Inflammatory macrophage (primary cell): ENCODE data around the gene VSNL1.

ENCODE experiments used
- DNase-seq, 2 donors: peaks; one replicate each; pipeline ENCODE4 v3.0.0-alpha.2; 2020 to 2022
- total RNA-seq, 18 experiments: gene quantifications; one replicate each; lab custom pipeline; 2026; ENCODE audit warnings: mixed read lengths in 6 of 18, inconsistent platforms in 2 of 18; lab: John Stamatoyannopoulos, UW

The VSNL1 gene
- total RNA-seq: 0.06 to 1.4 (median 0.34) reads per million in 18 experiments

DNA sequence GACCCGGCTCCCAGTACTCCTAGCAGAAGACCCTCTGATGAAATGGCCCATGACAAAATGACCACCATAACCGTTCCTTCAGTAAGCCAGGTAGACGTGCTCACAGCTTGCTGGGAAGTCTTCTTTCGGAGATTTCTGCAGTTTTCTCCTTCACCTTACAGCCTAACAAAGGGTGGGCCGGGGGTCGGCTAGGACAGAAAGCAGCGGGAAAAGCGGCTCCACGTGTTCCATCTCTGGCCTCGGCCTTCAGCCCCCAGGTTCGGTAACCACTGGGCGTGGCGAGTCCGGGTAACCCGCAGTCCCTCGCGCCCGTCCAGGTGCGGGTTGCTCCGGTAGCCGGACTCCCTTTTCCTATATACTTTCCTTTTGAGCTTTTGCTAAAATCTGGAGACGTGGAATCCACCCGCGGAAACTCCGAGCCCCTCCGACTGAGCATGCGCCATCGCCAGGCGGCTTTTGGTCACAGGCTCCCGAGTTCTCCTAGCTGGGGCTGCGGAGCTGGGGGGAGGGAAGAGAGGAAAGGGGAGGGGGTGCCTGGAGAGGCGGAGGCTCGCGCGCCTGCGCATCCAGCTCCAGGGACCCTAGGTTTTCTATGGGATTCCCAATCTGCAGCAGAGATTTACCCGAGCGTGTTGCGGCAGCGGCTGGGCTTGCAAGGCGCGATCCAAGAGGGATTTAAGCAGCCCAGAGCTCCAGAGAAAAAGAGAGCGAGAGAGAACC is at the start of gene VSNL1:
TSS of gene VSNL1 (plus strand) at position 604 of the 720 bp plus-strand sequence. CDS start 51,379 bp downstream, outside the sequence.
- no peak for DNase-seq

DNA sequence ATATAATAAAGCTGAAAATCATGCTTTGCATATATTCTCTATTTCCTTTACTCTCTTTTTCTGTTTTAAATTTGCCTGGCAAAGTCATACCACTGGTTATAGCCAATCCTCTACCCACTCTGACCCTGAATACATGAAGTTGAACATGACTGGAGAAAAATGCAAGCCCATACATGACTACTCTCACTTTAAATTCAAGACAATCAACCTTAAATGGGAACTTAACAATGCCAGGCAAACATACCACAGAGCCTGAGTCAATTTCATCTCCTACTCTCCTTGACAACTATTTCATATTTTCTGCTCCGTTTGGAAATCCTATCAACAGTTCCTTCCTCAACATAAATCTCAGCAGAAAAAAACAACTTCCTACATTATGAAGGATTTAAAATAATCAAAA is 44.9 kb upstream of the VSNL1 start:
- DNase-seq: peak in 1 of 2 donors; percentile 32

DNA sequence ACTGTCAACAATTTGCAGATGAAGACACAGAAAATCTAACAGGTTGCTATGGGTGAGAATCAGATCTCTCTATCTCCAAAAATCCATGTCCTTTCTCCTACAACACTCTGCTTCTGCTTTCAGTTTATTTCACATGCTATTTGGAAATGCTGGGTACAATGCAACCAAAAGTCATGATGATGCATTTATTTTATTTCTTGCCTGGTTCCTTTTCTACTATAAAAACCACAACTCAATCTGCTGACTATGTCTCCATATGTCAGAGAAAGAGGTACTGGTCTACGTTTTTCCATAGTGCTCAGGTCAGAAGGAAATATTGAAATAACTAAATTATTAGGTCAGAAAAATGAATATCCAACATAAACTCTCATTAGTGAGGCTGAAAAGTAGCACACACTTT is 42.8 kb upstream of the VSNL1 start:
- peak; percentile 17 to 62 for DNase-seq

DNA sequence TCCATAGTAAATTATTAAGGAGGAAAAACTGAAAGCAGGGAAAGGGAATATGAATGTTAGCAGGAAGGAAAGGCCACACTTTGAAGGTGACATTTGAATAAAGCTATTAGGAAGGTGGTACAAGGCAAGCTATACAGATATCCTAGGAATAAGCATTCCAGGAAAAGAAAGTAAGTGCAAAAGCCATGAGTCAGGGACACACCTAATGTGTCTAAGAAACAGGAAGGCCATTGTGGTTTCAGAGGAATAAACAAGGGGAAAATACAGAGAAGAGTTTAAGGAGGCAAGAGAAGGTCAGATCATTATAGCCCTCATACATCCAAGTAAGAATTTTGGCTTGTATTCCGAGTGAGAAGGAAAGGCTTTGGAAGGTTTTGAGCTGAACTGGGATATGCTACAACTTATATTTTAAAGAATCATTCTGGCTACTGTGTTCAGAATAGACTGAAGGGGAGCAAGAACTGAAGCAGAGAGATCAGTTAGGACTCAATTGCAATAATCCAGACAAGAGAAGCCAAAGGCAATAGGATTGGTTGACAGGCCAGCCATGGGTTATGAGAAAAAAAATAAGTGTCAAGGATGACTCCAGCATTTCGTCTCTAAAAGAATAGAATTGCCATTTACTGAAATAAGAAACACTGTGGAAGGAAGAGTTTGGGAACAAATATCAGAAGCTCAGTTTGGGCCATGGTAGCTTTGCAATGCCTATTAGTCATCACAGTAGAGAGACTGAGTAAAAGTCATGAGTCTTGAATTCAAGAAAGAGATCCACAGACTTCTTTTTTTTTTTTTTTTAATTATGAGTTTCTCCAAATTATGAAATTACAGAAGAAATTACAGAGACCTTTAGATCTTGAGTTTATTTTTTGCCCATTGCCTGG is 33.5 kb upstream of the VSNL1 start:
- no peak for DNase-seq

DNA sequence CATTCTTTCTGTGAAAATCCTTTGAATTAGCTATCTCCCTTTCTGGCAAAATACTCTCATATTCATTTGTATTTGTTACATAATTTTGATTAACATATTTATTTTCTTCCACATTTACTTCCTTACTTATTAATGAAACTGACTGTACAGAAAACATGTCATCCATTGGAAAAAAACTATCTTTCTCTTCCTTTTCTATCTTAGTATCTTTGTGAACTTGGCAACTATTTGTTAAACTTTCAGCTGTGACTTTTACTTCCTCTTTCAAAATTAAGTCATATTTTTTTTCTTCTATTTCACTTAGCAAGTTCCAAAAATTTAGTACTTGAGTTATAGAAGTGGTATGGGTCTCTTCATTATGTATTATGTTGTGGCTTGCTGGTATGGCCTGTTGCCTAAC is 24.8 kb upstream of the VSNL1 start:
- DNase-seq: peak in 1 of 2 donors; percentile 33

DNA sequence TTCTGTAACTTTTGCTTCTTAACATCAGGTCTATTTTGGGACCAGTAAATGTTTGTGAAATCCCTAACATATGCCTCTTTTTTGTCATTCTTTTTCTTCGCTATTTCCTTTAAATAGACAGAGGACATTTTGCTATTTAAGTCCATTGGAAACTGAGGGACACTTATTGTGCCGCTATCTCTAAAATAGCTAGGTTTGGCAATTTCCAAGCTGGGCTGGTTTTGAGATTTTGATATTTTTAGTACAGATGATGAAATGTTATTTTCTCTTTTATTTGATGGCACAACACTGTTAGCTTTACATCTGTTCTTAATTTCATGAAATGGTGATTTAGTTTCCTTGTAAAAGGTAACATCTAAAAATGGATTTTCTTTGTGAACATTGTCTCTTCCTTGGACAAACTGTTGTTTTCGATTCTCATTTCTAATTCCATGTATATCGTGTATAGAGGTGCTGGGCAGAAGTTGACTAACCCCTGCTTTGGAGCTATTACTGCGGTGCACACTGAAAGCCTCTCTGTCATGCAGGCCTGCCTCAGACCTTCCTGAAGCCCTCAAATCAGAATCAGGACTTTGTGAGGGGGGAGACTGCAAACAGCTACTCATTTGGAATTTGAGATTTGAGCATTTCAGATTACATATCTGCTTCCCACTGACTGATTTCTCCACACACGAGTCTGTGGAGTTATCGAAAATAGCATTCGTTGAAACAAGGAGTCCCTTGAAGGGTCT is 22.9 kb upstream of the VSNL1 start:
- DNase-seq: no peak

DNA sequence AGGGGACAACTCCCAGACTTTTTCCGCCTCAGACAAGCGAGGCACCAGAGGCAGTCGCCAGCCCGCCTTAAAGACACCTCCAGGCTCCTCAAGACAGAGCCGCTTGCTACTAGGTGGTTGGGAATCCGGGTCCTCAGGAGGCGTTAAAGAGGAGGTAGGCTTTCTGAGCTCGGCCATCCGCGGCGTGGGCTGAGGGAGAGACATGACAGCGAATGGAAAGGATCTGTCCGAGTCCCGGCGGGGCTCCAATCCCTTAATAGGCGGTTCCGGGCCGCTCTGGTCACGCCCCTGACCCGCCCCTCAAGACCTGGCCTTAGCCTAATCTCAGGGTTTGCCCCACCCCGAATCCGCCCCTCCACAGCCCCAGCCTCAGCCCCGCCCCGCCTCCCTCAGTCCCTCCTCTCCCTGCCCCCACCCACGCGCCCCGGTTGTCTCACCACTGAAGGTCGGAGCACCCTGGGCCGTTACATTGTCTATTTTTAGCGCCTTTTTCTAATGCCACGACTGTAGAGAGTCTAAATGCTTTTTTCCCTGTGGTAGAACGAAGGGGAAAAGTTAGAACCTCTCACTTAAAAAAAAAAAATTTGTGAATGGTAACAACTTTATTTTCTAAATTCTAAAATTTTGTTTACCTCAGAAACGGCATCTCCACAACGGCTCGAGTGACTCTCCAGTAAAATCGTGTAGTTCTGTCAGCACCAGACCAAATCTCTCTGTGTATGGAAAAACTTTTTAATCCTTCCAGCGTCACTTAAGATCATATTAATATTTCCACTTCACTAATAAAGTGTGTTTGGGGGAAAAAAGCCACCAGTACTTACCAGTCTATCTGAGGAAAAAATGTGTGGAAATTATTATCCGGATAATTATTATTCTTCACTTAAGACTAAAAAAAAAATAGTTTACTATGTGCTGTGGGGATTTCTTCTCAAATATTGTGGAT is 22.0 kb upstream of the VSNL1 start, which contains the start of gene RAD51AP2:
TSS of gene RAD51AP2 (minus strand) at position 229 of the 943 bp plus-strand sequence. CDS start at position 204, 25 bp downstream.
- peak; percentile 30 to 33 for DNase-seq

DNA sequence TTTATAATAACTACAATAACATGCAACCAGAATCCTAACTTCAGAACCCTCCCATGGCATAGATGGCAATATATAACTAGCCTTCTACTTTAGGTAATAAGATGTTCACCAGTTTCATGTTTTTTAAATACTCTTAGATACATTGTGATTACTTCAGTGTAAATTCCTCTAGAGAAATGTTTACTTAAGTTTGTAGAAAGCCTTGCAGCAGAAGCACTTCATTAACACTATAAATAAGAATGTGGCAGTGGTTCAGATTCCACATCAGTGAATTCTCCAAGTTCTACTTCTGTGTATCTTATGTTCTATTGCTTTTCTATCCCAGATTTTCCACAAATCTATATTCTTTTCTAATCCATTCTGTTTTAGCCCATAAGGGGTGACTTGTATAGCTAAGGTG is 21.0 kb upstream of the VSNL1 start:
- DNase-seq: no peak

DNA sequence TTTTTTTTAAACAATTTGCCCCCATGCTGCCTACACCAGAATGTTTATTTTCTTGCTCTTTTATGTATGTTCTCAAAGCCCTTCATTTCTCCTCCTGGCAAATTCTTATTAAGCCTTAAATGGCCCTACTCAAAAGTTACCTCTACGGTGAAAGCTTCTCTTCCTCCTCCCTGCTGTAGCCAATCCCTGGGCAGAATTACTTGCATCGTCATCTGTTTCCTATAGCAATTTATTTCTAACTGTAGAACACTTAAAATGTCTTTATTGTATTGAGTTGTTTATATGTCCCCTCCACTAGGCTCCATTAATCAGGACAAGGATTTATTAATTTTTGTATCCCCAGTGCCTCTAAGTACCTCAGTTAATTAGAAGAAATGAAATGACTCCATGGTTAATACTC is 19.7 kb upstream of the VSNL1 start:
- no peak for DNase-seq

DNA sequence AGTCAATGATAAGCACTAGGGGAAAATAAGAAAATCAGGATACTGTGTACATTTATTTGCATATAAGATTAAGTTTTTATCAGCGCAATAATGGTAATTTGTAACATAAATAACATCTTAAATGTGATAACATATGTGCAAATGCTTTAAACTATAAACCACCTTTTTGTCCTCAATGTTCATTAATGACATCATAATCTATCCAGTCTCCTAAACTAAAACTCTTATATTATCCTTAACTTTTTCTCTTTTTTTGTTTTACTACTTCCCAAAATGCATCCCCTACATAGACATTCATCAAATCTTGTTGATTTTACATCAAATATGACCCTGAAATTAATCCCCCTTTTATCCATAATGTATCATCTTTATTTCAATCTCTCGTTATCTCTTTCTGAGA is 18.9 kb upstream of the VSNL1 start:
- no peak for DNase-seq

DNA sequence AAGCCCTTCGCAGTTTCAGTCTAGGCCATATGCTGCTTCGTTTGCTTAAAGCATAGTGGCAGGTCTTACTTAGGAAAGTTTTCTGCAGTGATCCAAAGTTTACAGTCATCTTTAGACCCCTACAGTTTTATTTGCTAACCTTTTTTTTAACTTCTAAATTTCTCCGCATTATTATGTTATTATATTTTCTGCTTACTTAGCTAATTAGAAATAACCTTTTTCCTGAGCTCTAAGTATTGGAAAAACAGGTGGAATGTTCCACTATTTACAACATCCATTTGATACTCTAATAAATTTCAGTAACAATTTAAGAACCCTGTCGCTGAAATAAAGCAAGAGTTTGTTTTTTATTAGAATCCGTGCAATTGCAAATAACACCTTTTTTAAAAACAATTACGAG is 18.2 kb upstream of the VSNL1 start:
- no peak for DNase-seq

DNA sequence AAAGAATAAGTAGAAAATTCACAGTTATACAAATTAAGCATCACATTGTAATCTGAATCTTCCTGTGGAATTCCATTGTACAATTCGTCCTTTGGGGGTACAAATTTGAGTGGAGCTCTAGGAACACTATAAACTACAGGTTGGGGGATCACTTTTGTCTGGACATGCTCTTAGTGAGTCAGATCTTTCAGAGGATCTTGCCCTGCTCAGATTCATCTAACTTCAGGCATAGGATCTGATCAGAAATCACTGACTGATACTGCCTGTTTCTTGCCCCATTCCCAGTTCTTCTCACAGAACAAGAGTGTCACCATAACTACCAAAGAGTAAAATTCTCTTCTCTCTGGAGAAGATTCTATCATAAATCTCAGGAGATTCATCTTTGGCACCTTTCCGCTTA is 10.7 kb upstream of the VSNL1 start:
- no peak for DNase-seq

DNA sequence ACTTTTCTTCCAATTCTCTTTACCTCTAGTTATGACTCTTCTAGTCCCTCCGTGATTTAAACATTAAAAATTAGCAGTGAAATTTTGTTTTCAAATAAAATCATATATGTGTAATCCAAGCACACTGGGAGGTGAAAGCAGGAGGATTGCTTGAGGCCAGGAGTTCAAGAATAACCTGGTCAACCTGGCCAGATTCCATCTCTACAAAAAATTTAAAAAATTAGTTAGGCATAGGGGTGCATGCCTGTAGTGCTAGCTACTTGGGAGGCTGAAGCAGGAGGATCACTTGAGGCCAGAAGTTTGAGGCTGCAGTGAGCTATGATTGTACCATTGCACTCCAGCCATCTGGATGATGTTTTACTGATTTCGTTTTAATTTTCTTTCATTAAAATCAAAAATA is 7.0 kb upstream of the VSNL1 start:
- DNase-seq: no peak

DNA sequence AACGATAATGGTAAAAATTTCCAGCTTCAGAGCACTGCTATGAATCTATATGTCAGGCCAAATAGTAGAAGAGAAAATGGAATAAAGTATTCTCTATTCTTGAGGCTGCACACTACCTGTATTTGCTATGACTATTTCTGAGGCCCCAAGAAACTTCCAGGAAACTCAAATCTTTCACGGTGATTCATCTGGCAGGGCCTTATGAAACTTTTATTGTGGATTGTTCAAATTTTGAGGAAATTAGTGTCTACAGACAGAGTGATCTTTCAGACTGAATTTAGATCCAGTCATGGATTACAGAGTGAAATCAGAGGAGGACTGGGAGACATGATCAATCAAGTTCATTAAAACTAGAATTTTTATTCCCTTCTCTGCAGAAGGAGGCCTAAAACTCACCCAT is 4.1 kb upstream of the VSNL1 start:
- DNase-seq: no peak

DNA sequence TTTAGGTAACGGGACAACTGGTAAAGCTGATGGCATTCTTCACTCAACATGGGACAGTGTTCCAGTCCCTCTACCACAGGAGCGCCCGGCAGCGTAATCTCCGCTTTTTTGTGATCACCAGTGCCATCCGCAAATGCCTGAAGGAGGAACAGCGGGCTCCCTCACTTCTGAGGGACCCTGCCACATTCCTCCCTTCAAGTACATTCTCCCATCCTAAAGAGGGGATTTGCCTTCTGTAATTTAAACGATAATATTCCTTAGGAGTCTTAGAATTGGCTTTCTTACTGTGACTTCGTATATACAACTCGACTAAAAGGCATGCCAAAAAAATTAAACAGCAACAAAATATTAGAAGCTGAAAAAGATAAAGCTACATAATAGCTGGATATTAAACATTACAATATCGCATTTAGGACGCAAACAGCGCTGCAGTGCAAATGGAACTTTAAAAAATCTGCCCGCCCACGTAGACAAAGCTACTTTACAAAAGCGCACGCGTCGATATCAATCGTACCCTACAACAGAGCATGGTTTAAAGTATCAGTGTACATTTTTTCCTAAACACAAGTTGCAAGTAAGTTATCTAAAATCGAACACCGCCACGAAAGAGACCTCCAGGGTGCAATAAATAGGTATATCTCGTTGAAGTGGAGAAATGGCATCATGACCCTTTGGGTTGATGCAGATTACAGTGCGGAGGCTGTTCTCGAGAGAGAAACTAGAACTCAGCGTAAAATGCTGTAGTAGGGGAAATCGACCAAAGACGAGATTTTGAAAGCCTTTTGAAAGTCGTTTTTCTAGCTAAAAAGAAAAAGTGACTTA is 2.3 kb upstream of the VSNL1 start:
- no peak for DNase-seq

DNA sequence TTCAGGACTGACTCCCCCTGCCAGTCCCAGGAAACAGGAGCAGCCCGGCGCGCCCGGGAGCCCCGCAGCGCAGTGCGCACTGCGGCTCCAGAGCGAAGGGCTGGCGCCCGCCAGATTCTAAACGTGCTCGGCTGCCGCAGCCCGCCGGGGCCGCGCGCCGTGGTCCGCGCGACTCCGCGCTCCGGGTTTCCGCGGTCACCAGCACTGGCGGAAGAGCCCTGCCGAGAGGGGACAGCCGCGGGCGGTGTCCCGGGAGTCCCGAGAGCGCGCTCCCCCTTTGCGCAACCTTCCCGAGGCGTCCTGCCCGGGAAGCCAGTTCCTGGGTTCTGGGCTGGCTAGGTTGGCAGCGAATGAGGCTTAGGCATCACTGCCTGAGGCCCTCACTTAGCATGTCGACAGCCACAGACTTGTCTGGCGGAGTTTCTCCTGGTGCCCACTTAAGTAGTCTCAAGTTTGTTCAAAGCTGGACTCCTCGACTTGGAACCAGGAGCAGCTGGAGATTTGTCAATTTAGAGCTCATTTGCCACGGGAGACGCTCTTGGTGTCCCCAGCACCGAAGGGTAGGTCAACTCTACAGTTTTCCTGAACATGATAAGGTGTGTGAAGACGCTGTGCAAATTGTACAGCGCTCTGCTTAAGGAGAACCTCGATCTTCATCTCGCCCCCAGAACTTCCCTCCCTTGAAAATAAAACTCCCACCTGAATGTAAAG is 1.5 kb upstream of the VSNL1 start:
- no peak for DNase-seq

DNA sequence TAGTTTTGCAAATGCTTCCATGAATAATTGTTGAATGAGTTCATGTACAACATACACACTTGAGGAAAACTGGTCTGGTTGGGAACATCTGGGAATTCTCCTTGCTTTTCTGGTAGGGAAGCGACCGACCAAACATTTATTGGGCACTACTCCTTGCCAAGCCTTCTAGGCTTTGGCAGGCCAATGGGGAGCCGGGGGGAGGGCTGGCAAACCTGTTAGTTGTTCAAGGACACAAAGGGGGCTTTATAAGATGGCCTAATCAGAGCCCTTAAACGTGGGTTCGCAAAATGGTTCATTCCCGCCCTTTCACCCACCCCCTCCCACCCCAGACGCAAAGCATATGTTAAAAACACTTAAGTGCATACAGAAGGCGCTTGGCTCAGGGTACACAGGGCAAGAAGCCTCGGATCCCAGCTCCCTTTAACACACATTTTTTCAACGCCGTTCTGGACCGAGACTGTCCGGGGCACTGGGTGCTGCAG is 844 bp upstream of the VSNL1 start:
- no peak for DNase-seq

DNA sequence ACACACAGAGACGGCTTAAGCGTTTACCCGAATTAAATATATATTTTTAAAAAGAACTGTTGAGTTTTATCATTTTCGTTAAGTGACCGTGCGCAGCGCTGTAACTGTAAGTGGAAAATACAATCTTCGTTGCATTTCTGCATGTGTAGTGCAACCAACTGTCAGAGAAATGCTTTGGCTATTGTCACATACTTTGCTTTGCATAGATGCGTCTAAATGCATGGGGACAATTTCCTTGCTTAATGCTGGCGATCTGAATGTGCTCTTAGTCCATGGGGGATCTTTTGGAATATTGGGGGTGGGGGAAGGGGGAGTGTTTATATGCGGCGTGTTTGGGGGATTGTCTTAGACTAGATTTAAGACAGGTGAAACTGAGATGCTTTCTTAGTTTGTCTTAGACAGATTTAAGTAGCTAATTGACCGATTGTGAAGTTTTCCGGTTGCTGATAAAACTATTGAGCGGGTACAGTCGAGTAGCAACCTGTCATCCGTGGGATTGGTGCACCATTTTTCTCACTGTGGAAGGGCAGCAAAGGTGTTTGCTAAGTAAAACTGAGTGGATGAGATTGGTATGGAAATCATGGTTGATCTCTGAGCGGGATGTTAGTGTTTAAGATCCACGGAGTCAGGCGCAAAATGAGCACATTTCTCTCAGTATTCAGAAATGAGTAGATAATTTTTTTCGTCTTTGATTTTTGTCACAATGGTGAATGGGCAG is 476 bp downstream of the VSNL1 start:
- no peak for DNase-seq

DNA sequence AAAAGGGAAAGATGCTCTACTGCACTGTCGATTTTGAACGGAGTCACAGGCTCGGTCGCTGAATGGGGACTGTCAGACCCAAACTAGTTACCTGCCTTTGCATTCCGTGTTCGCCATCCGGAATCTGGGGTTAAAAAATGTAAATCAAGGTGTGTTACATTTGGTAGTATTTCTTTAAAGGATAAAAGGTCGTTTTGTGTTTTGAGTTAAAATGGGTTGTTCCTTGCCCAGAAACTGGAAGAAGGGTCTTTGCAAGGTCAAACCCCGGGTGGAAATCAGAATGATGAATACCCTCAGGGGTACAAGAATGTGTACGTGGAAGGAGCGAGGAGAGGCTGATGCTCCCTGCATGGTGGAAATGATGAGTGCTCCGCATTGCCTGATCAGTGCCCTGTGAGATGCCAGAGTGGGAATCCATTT is 1.0 kb downstream of the VSNL1 start:
- no peak for DNase-seq
